Right lobe of liver (tissue), 6 donors: ENCODE results near the gene PTPRN2. TPM values are rescaled to one million over a fixed set of nuclear protein-coding genes. Genes with fewer than 3 reads are reported as not detected.

Experiments used
- ATAC-seq, 4 donors: fragments of 200-7000 bp; cut with Tn5 transposase; one replicate each; pipeline ENCODE4 v1.9.1; 2020; ENCODE audit warnings: mild to moderate bottlenecking in 4 of 4, moderate library complexity in 4 of 4
- DNase-seq, 3 donors: peaks; one replicate each; pipeline ENCODE4 v3.0.0-alpha.2; 2020
- H3K27ac ChIP-seq, 3 donors: fragments of 200-600 bp; one replicate each; pipeline ENCODE4 v1.8.0; 2022
- H3K27me3 ChIP-seq, 2 donors: fragments of 200-600 bp; one replicate each; pipeline ENCODE4 v1.8.0; 2022
- H3K36me3 ChIP-seq, 4 donors: fragments of 200-600 bp; sonication (generic) in 1 of 4; one replicate each; pipeline versions ENCODE4 v1.5.1 to v1.8.0; 2017 to 2022; ENCODE audit warnings: control low read depth in 1 of 4
- H3K4me1 ChIP-seq, 4 donors: fragments of 200-600 bp; sonication (generic) in 1 of 4; one replicate each; pipeline versions ENCODE4 v1.5.1 to v1.8.0; 2017 to 2022; ENCODE audit warnings: control low read depth in 1 of 4
- H3K4me3 ChIP-seq, 3 donors: fragments of 200-600 bp; one replicate each; pipeline ENCODE4 v1.8.0; 2022
- H3K9me3 ChIP-seq, 4 donors: fragments of 200-600 bp; sonication (generic) in 1 of 4; one replicate each; pipeline versions ENCODE4 v1.5.1 to v1.8.0; 2017 to 2022; ENCODE audit warnings: control low read depth in 1 of 4
- CTCF ChIP-seq, 4 donors: fragments of 200-600 bp in 3 of 4; fragments of 450-650 bp in 1 of 4; IDR thresholded peaks; one replicate each; pipeline versions ENCODE4 v1.5.1 to v1.8.0; 2016 to 2022; ENCODE audit warnings: antibody characterized with exemption in 4 of 4, mild to moderate bottlenecking in 2 of 4
- POLR2A ChIP-seq: fragments of 450-650 bp; IDR thresholded peaks from one replicate; pipeline ENCODE4 v1.6.1; 2017; ENCODE audit warnings: antibody characterized with exemption, mild to moderate bottlenecking
- WGBS: methylation state at CpG from one replicate; pipeline ENCODE4 v1.1.6; 2018; ENCODE audit warnings: low coverage, low lambda C conversion rate; ENCODE audit not compliant: insufficient coverage; ENCODE audit errors: missing lambda C conversion rate; 5-methylcytosine and 5-hydroxymethylcytosine counted together
- intact Hi-C, 2 donors: fragments of 100-400 bp; cut with DNase I; formaldehyde crosslinking; loops; one replicate each; pipeline versions ENCODE4 v1.11.2 to v1.14.1; 2022
- total RNA-seq, 6 experiments: library from RNA; depleted of rRNA in 2 of 6; stranded (reverse); fragments of >200 nt in 2 of 6; fragmentation: NEBNext Ultra II Directional in 3 of 6; extraction: Animal tissue kit (Norgen Biotek cat#: 25700) in 3 of 6; gene quantifications; one replicate each; pipeline versions ENCODE4 v1.1.0 to v1.2.4, GENCODE V29; 2016 to 2023
- donor health status: DM: no; HTN: yes; CAD: no.
- donor health status: DM: no; HTN: no; CAD: no.
- donor health status: DM: no; HTN: no; CAD: no.
- donor health status: DM: no; HTN: yes; CAD: no.
- donor health status: DM: no; HTN: yes; CAD: no.

Gene PTPRN2
- total RNA-seq, 6 experiments from 2014 or later = 0.15 to 0.87 (median 0.67) TPM

- Histone ChIP-seq H3K36me3 (no peaks in the 10 kb centered on the region), H3K4me3 (no peak overlapping the region), H3K9me3 (no peaks in the 10 kb centered on the region), H3K4me1 (no peaks in the 10 kb centered on the region), H3K27me3 (no peaks in the 10 kb centered on the region), H3K27ac (no peak overlapping the region)
- intact Hi-C loops = no loop called here
- WGBS = 72% methylated on average over 6 of the region's 17 CpGs
- TF ChIP-seq CTCF (IDR thresholded peaks at IDR 0.05) = no peak
- TF ChIP-seq POLR2A = no peak
- DNase-seq (no peak), ATAC-seq (peak in 1 of 4 donors; percentile 14)
Observed at GRCh38 chr7:158026636-158027265, 560.9 kb downstream of the PTPRN2 start.

- Histone ChIP-seq H3K4me3 (no peak overlapping the region), H3K36me3 (no peaks in the 10 kb centered on the region), H3K27ac (no peak overlapping the region), H3K9me3 (no peaks in the 10 kb centered on the region), H3K27me3 (no peaks in the 10 kb centered on the region), H3K4me1 (no peaks in the 10 kb centered on the region)
- ATAC-seq = no peak
- no peak for DNase-seq
- TF ChIP-seq POLR2A (no peak), CTCF (IDR thresholded peaks at IDR 0.05) (no peak)
- WGBS = 87% methylated on average over 29 of the region's 30 CpGs
- intact Hi-C loops = no loop called here
Observed at GRCh38 chr7:158025686-158026600, 561.7 kb downstream of the PTPRN2 start.

DNA sequence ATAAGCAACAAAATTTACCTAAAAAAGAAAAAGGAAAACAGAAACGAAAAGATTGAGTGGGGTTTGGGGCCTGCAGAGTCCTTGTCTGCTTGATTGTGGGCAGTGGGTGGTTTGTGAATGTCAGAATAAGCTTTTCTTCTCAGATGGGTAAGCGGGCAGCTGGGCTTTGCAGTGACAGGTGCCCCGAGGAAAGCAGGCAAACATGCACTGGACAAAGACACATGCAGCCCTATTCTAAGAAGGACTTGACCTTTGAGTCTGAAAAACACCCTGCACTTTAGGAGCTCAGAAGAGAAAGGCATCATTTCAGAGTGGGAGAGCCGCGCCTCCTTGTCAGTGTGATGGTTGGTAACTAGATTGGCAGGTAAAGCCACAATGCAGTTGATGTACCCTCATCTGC is 562.7 kb downstream of the PTPRN2 start:
- Histone ChIP-seq H3K9me3 (no peaks in the 10 kb centered on the region), H3K27ac (no peak overlapping the region), H3K36me3 (no peaks in the 10 kb centered on the region), H3K4me3 (no peak overlapping the region), H3K27me3 (no peaks in the 10 kb centered on the region), H3K4me1 (no peaks in the 10 kb centered on the region)
- intact Hi-C loops = no loop called here
- DNase-seq (no peak), ATAC-seq (no peak)
- TF ChIP-seq CTCF (IDR thresholded peaks at IDR 0.05) (no peak), POLR2A (no peak)
- WGBS = 28% methylated on average over 2 of the region's 5 CpGs

- Histone ChIP-seq H3K27me3 (no peaks in the 10 kb centered on the region), H3K36me3 (no peaks in the 10 kb centered on the region), H3K27ac (no peak overlapping the region), H3K9me3 (no peaks in the 10 kb centered on the region), H3K4me3 (no peak overlapping the region), H3K4me1 (no peaks in the 10 kb centered on the region)
- no peak for DNase-seq
- 70% methylated on average over 6 of the region's 6 CpGs for WGBS
- intact Hi-C loops = no loop called here
- no peak for TF ChIP-seq POLR2A
- TF ChIP-seq CTCF (IDR thresholded peaks at IDR 0.05) = no peak
- no peak for ATAC-seq
Observed at GRCh38 chr7:158024351-158024715, 563.3 kb downstream of the PTPRN2 start.
